GM12878 (cell line): ENCODE data around the gene EML1.

Experiments
- CHD2 ChIP-seq: IDR thresholded peaks from 2 replicates; pipeline ENCODE4 v1.6.1; 2011; ENCODE audit warnings: low read depth, low read length, improper control_type of control experiment, borderline replicate concordance
- CREB1 ChIP-seq: IDR thresholded peaks from 2 replicates; pipeline ENCODE4 v1.6.1; 2012; ENCODE audit warnings: low read depth, mild to moderate bottlenecking, inconsistent platforms
- EP300 ChIP-seq, 2 experiments: fragments of 150-350 bp in 1 of 2; IDR thresholded peaks; 2 replicates each; pipeline ENCODE4 v1.6.1; 2011 to 2012; ENCODE audit warnings: low read depth in 2 of 2, low read length in 2 of 2, borderline replicate concordance in 1 of 2, improper control_type of control experiment in 1 of 2, inconsistent platforms in 1 of 2; ENCODE audit not compliant: control insufficient read depth in 1 of 2
- ESRRA ChIP-seq: IDR thresholded peaks from 2 replicates; pipeline ENCODE4 v1.6.1; 2012; ENCODE audit warnings: mild to moderate bottlenecking, low read length, improper control_type of control experiment
- POLR2A ChIP-seq: IDR thresholded peaks from 2 replicates; pipeline ENCODE4 v1.6.1; 2011; ENCODE audit warnings: low read depth, mild to moderate bottlenecking, low read length
- TF ChIP-seq, protein P1 (sequence below): IDR thresholded peaks from 2 replicates; pipeline ENCODE4 v1.6.1; 2011; ENCODE audit warnings: mild to moderate bottlenecking, low read depth, low read length, moderate library complexity; ENCODE audit not compliant: insufficient replicate concordance
- TF ChIP-seq, protein P2 (sequence below): IDR thresholded peaks from 2 replicates; pipeline ENCODE4 v1.6.1; 2012; ENCODE audit warnings: low read length, inconsistent platforms
- TF ChIP-seq, protein P3 (sequence below), 3 experiments: IDR thresholded peaks in 2 of 3; conservative IDR thresholded peaks in 1 of 3; 2 replicates each; pipeline ENCODE4 v1.5.1; 2011; ENCODE audit warnings: low read depth in 3 of 3, low read length in 3 of 3, mild to moderate bottlenecking in 3 of 3, control low read depth in 2 of 3, moderate library complexity in 2 of 3, inconsistent platforms in 1 of 3, mixed read lengths in 1 of 3; ENCODE audit not compliant: control insufficient read depth in 2 of 3, insufficient read depth in 1 of 3; ENCODE audit errors: extremely low read depth in 1 of 3

DNA sequence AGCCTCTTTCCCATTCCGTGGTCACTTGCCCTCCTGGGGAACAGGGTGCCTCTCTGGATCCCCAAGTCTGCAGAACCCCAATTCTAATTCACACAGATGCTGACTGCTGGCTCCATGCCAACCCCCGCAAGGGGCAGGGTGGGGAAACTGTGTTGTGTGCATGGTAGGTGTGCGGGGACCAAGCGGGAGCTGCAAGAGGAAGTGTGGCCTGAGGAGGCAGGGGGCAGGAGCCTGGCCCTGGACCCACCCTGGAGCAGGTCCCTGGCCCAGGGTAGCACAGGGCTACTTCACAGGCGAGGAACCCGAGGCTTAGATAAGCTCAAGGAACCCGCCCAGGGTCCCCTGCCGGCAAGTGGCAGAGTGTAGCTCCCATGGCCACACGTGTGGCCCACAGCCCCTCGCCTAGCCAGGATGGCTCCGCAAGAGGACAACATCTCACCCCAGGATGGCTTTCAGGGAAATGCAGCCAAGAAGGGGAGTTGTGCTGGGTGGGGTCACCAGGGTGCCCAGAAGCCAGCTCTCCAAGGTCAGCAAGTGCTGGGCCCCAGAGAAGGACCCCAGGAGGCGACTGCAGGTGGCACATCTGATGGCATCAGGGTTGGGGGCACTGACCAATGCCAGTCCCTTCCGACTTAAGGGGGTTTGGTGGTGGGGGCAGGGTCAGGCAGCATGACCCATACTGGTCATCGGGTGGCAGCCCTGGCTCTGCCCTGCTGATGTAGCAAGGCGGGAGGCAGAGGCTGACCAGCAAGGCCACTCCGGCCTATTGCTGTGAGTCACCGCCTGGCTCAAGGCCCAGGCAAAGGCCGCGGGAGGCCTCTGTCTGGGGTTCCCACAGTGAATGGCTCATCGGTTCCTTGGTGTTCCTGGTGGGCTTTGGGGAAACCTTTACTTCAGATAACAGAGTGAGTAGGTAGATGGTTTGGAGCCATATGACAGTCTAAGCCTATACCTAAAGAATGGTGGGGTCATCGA is 37.3 kb upstream of the EML1 start:
- TF ChIP-seq ESRRA = no peak
- no peak for TF ChIP-seq POLR2A
- TF ChIP-seq CREB1 = no peak
- TF ChIP-seq, protein P1, sequence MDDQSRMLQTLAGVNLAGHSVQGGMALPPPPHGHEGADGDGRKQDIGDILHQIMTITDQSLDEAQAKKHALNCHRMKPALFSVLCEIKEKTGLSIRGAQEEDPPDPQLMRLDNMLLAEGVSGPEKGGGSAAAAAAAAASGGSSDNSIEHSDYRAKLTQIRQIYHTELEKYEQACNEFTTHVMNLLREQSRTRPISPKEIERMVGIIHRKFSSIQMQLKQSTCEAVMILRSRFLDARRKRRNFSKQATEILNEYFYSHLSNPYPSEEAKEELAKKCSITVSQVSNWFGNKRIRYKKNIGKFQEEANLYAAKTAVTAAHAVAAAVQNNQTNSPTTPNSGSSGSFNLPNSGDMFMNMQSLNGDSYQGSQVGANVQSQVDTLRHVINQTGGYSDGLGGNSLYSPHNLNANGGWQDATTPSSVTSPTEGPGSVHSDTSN = no peak
- TF ChIP-seq, protein P2, sequence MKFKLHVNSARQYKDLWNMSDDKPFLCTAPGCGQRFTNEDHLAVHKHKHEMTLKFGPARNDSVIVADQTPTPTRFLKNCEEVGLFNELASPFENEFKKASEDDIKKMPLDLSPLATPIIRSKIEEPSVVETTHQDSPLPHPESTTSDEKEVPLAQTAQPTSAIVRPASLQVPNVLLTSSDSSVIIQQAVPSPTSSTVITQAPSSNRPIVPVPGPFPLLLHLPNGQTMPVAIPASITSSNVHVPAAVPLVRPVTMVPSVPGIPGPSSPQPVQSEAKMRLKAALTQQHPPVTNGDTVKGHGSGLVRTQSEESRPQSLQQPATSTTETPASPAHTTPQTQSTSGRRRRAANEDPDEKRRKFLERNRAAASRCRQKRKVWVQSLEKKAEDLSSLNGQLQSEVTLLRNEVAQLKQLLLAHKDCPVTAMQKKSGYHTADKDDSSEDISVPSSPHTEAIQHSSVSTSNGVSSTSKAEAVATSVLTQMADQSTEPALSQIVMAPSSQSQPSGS = no peak
- TF ChIP-seq, protein P3, sequence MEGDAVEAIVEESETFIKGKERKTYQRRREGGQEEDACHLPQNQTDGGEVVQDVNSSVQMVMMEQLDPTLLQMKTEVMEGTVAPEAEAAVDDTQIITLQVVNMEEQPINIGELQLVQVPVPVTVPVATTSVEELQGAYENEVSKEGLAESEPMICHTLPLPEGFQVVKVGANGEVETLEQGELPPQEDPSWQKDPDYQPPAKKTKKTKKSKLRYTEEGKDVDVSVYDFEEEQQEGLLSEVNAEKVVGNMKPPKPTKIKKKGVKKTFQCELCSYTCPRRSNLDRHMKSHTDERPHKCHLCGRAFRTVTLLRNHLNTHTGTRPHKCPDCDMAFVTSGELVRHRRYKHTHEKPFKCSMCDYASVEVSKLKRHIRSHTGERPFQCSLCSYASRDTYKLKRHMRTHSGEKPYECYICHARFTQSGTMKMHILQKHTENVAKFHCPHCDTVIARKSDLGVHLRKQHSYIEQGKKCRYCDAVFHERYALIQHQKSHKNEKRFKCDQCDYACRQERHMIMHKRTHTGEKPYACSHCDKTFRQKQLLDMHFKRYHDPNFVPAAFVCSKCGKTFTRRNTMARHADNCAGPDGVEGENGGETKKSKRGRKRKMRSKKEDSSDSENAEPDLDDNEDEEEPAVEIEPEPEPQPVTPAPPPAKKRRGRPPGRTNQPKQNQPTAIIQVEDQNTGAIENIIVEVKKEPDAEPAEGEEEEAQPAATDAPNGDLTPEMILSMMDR (IDR thresholded peaks at IDR 0.05 in 2 of 3, conservative IDR thresholded peaks at IDR 0.05 in 1 of 3; ENCODE audit: control insufficient read depth in 2 of 3, extremely low read depth in 1 of 3, insufficient read depth in 1 of 3, low read depth in 3 of 3, low read length in 3 of 3) = no peak
- TF ChIP-seq CHD2 = no peak
- TF ChIP-seq EP300 (IDR thresholded peaks at IDR 0.05; ENCODE audit: borderline replicate concordance in 1 of 2, control insufficient read depth in 1 of 2, low read depth in 2 of 2, low read length in 2 of 2) = no peak
